ENCODE measurements around the gene TMEM203.

TMEM203 gene

DNA sequence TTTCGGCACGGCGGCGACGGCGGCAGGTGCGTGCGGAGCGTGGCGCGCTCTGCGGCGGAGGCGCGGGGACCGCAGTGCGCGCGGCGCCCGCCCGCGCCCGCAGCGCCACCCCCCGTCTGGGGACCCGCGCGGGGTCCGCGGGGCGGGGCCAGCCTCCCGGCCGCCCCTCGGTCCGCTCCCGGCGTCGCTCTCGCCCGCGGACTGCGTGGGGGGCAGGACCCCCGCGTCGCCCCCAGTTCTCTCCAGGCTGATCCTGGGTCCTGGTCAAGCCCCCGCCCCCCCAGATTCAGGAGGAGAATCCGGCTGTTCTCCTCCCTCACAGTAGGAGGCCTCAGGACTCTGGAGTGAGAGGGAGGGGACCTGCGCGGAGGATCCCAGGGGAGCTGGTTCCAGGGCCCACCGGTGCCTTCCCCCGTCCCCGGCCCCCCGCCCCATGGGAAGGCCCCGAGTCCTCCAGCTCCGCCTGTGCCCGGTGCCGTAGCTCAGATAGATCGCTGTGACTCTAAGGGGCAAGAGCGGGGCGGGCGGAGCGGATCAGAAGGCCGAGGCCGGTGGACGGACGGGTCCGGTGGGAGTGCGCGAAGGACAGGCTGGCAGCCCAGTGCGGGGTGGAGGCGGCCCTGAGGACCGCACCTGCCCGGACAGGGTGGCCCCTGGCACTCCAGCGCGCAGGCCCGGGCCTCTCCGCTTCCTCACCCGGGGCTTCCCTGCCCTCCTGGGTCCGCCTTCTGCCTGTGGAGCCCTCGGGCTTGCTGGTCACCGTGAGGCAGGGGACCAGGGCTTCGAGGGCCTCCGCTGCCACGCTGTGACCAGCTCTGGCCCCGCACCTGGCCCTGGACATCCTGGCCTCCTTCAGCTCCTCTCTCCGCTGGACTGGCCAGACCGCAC is 17.0 kb upstream of the TMEM203 start, which contains the start of gene RNF208:
Gene RNF208 (minus strand): TSS at position 51 of the 888 bp plus-strand sequence. CDS start 1,028 bp downstream, outside the sequence.
- no peak for DNase-seq (ENCODE audit: insufficient read length, low spot score)
- TF ChIP-seq POLR2A (IDR thresholded peaks at IDR 0.05; ENCODE audit: low read depth, low read length): no peak
- FAIRE-seq: no peak

DNA sequence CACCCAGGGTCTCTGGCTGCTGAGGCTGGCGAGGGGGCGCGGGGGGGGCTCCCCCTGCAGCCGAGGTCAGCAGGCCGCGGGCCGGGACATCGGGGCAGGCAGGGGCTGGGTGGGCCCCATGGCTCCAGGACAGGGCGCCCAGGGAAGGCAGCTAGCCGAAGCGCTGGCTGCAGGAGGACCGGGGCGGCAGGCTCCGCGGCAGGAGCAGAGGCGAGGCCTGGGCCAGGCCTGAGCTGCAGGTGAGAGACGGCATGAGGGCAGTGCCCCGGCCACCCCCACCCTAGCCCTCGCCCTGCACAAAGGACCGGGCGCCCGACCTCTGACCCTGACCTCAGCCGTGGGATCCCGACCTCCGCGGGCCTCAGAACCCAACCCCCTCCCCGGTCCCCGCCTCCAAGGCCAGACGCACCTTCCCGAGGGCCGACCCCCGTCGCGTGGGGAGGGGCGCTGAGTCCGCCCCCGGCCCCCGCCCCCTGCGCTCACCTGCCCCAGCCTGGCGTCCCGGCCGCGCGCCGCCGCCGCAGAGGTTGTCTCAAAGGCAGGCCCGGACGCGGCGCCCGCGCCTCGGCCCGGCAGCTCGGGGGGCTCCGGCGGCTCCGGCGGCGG is 16.2 kb upstream of the TMEM203 start:
- no peak for TF ChIP-seq POLR2A (IDR thresholded peaks at IDR 0.05; ENCODE audit: low read depth, low read length)
- FAIRE-seq (no peak), DNase-seq (ENCODE audit: insufficient read length, low spot score) (no peak)

DNA sequence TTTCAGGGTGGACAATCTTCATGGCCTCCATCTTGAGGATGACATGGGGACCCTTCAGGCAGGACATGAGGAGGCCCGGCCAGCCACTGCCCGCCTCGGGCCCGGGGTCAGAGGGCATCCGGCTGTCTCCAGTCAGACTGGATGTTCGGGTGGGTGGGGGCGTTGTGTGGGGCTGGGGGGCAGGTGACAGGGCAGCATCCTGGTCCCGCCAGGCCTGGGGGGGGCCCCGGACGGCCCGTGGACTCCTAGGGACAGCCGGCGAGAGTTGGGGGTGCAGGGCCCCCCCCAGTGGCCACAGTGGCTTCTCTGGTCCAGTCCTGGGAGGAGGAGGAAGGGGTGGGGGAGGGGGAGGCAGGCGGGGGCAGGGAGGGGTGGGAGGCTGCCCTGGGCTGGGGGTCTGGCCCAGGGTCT is 15.7 kb upstream of the TMEM203 start:
- TF ChIP-seq POLR2A (IDR thresholded peaks at IDR 0.05; ENCODE audit: low read depth, low read length): no peak
- DNase-seq (ENCODE audit: insufficient read length, low spot score) (no peak), FAIRE-seq (no peak)

DNA sequence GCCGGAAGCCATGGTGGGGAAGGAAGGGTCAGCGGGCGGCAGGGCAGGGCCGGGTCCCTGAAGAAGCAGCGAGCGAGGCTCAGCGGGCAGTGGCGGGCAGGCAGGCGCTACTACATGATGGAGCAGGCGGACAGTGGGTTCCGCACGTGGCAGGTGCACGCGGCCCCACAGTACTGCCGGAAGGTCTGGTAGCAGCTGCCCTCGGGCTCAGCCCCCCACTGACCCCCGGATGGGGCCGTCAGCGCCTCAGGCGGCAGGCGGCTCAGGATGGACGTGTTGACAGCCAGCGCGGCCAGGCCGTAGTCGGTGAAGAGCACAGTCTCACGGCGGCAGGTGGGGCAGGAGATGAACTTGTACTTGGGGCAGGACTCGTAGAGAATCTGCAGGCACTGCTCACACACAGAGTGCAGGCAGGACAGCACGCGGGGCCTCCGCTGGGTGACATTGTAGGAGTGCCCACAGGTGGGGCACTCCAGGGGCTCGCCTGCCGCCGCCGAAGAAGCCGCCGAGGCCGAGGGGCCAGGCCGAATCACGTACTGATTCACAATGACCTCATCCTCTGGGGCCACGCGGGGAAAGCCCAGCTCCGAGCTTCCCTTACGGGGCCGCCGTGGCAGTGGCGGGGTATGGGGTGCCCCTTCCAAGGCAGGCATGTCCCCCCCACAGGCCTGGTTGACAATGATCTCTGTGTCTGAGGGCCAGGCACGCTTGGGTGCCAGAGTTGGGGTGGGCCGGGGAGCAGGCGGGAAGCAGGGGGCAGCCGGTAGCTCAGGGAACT is 15.1 kb upstream of the TMEM203 start:
- no peak for FAIRE-seq
- no peak for DNase-seq (ENCODE audit: insufficient read length, low spot score)
- TF ChIP-seq POLR2A (IDR thresholded peaks at IDR 0.05; ENCODE audit: low read depth, low read length): no peak

DNA sequence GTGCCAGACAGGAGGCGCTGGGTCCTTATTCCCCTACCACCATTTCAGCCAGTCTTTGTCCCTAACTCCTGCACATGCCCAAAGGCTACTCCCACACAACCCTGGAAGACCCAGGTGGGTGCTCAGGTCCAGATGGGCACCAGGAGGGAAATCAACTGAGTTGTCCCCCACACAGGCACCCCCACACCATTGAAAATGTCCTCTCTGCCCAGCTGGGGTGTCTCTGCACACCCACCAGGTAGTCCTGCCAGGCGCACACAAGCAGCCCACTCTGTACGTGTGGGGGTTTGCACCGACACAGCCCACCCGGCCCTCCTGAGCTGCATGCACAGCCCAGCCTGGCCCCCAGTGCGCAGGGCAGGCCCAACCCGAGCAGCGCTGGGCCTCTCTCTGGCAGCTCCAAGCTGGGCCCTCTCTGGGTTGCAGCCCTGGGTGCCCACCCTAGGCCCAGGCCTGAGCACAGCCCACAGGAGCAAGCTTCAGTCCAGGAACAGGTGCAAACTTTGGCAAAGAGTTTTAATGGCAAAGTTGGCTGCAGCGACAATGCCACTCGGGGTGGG is 14.4 kb upstream of the TMEM203 start:
- no peak for DNase-seq (ENCODE audit: insufficient read length, low spot score)
- no peak for FAIRE-seq
- TF ChIP-seq POLR2A (IDR thresholded peaks at IDR 0.05; ENCODE audit: low read depth, low read length): no peak

DNA sequence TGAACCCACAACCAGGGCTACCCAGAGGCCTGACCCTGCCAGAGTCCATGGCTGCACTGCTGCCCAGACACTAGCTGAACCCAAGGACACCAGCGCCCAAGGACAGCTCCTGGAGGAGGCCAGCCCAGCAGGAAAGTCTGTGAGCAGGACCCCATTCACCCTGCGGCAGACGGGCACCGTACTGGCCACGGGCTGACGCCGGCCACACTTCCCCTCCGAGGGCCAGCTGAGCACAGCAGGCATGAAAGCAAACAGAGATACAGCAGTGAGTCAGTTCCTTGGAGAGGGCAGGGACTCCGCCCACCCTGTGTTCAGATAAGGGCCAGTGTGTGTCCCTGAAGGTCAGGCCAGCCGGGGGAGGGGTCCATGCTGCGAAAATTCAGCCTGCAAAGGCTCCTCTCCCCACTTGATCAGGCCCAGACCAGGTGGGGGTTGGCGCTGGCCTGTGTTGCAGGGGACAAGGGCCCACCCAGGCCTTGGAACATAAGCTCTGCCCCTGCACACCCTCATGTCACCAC is 13.4 kb upstream of the TMEM203 start:
- DNase-seq (ENCODE audit: insufficient read length, low spot score) (peak; percentile 99), FAIRE-seq (peak; percentile 97)
- no peak for TF ChIP-seq POLR2A (IDR thresholded peaks at IDR 0.05; ENCODE audit: low read depth, low read length)

DNA sequence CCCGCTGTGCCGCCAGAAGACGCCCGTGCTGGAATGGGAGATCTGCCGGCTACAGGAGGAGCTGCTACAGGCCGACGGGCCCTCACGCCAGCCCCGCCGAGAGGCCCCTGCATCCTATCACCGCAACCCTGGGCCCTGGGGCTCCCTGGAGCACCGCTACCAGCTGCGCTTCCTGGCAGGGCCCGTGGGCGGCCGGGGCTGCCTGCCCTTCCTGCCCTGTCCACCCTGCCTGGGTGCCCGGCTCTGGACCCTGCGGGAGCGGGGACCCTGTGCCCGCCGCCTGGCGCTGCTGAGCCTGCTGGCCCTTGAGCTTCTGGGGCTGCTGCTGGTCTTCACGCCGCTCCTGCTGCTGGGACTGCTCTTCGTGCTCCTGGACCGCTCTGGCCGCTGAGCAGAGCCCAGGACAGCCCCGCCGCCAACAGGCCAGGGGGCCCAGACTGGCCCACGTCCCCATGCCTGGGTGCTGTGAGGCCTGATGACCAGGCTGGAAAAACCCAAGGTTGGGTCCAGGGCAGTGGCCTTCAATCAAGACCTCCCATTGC is 12.8 kb upstream of the TMEM203 start:
- FAIRE-seq (no peak), DNase-seq (ENCODE audit: insufficient read length, low spot score) (no peak)
- TF ChIP-seq POLR2A (IDR thresholded peaks at IDR 0.05; ENCODE audit: low read depth, low read length): no peak

DNA sequence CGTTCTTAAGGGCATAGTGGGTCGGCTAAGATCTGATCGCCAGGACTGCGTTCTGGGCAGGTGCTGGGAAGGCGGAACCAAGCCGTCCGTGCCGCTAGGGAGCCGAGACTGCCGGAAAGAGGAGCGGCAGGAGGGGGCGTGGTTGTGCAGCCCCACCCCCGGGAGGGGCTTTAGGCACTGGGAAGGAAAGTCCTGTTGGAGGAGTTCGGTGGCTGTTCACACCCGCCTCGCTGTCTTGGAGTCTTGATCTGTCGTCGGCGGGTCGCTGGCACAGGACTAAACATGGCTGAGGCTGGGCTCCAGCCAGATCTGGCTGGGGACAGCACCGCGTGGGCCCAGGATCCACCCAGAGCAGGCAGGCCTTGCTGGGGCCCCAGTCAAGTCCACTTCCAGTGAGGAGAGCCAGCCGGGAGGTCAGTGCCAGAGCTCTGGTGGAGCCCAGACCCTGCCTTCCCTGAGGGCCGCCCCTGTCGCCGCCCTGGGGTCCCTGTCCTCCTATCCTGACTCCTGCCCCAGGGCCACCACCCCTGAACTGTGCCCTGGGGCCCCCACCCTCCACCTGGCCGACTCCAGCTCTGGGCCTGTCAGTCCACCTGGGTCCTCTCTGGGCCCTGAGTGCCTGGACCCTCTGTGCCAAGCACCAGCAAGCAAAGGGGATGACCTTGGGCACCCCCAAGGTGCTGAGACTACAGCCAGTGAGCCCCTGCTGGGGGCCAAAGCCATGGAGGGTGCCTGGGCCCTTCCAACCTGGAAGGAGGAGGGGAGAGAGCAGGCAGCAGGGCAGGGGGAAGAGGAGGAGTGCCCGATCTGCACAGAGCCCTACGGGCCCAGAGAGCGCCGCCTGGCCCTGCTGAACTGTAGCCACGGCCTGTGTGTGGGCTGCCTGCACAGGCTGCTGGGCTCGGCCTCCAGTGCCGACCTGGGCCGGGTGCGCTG is 12.1 kb upstream of the TMEM203 start:
- no peak for TF ChIP-seq POLR2A (IDR thresholded peaks at IDR 0.05; ENCODE audit: low read depth, low read length)
- FAIRE-seq (no peak), DNase-seq (ENCODE audit: insufficient read length, low spot score) (no peak)

DNA sequence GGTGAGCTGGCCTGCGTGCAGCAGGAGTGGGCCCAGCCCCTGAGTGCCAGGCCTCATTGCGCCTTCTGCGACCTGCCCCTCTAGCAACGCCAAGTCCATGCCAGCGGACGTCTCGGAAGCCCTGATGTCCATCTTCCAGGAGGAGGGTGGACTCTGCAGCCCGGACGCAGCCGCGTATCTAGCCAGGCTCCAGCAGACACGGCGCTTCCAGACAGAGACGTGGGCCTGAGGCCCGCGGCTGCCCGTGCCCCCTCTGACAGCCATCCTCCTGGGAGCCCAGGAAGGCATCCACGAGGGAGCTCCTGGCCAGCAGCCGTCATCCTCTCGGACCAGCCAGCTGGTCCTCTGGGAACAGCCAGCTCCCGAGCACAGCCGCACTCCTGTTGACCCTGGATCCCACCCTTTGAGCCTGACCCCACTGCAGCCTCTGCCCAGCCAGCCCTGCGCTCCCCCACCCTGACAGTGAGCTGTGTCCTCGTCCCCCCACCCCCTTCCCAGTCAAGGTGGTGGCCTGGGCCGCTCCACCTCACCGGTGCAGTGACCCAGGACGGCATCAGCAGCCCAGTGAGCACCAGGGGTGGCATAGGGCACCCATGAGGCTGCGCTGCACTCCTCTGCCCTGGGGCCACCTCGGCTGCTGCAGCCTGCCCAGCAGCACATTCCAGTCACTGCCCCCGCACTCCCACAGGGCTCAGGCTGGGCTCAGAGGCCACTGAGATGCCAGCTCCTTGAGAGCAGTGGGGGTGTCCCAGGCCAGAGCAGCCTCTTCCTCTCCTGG is 10.9 kb upstream of the TMEM203 start:
- no peak for TF ChIP-seq POLR2A (IDR thresholded peaks at IDR 0.05; ENCODE audit: low read depth, low read length)
- DNase-seq (ENCODE audit: insufficient read length, low spot score) (no peak), FAIRE-seq (no peak)

DNA sequence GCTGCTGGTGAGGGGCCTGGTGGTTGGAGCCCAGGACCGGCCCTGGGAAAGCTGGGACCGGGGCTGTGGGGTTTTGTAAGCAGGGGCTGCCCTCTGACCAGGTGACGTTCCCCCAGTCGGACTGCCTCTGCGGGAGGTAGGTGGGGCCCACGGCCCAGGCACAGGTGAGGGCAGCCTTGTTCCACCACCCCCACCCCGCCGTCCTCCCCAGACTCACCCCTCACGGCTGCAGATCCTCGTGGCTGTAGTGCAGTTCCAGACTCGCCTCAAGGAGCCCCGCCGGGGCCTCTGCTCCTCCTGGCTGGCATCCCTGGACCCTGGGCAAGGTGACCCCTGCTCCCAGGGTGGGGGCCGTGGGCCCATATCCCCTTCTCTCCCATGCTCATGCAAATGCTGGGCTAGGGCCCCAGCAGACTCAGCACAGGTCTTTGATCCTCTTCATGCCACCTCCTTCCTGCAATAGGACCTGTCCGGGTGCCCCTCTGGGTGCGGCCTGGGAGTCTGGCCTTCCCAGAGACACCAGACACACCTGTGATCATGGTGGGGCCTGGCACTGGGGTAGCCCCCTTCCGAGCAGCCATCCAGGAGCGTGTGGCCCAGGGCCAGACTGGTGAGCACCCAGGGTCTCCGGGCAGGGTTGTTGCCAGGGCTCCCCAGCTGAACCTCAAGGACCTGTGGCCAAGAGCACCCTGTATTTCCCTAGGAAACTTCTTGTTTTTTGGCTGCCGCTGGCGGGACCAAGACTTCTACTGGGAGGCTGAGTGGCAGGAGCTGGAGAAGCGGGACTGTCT is 9.9 kb upstream of the TMEM203 start:
- FAIRE-seq (no peak), DNase-seq (ENCODE audit: insufficient read length, low spot score) (no peak)
- TF ChIP-seq POLR2A (IDR thresholded peaks at IDR 0.05; ENCODE audit: low read depth, low read length): no peak

DNA sequence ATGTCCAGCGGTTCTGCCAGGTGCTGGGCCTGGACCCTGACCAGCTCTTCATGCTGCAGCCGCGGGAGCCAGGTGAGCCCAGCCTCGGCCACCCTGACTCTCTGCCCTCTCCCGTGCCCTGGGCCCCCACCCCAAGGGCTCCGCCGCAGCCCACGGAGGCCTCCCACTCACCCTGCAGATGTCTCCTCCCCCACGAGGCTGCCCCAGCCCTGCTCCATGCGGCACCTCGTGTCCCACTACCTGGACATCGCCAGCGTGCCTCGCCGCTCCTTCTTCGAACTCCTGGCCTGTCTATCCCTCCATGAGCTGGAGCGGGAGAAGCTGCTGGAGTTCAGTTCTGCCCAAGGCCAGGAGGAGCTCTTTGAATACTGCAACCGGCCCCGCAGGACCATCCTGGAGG is 9.2 kb upstream of the TMEM203 start:
- DNase-seq (ENCODE audit: insufficient read length, low spot score) (no peak), FAIRE-seq (no peak)
- TF ChIP-seq POLR2A (IDR thresholded peaks at IDR 0.05; ENCODE audit: low read depth, low read length): no peak
